ENCODE data around the gene TTC34. TPM values are rescaled to one million over a fixed set of nuclear protein-coding genes. Genes with fewer than 3 reads are reported as not detected.
A peak's percentile ranks its signal among the peaks of the same experiment; 100 is the strongest.

The TTC34 gene
- total RNA-seq, 3 donors from 2014 or later = 0.16 to 0.88 (median 0.66) TPM

GRCh38 chr1:2587860-2588571 is 213.5 kb downstream of the TTC34 start:
- Histone ChIP-seq H3K9me3 (no peaks in the 10 kb centered on the region), H3K27ac (no peak overlapping the region), H3K36me3 (no peaks in the 10 kb centered on the region), H3K27me3 (no peaks in the 10 kb centered on the region), H3K4me1 (peaks cover 0 to 22% of the 10 kb centered on the region in 2 donors), H3K4me3 (peak overlapping the region; percentile 62 to 82 (median 76))
- TF ChIP-seq CTCF (IDR thresholded peaks at IDR 0.05) (no peak), POLR2AphosphoS5 (IDR thresholded peaks at IDR 0.05) (no peak), POLR2A (IDR thresholded peaks at IDR 0.05) (no peak)
- intact Hi-C loops (cut with DNase I; ENCODE audit: low total_unique reads) = no loop called here
- no peak for DNase-seq (ENCODE audit: low spot score in 2 of 2)

DNA sequence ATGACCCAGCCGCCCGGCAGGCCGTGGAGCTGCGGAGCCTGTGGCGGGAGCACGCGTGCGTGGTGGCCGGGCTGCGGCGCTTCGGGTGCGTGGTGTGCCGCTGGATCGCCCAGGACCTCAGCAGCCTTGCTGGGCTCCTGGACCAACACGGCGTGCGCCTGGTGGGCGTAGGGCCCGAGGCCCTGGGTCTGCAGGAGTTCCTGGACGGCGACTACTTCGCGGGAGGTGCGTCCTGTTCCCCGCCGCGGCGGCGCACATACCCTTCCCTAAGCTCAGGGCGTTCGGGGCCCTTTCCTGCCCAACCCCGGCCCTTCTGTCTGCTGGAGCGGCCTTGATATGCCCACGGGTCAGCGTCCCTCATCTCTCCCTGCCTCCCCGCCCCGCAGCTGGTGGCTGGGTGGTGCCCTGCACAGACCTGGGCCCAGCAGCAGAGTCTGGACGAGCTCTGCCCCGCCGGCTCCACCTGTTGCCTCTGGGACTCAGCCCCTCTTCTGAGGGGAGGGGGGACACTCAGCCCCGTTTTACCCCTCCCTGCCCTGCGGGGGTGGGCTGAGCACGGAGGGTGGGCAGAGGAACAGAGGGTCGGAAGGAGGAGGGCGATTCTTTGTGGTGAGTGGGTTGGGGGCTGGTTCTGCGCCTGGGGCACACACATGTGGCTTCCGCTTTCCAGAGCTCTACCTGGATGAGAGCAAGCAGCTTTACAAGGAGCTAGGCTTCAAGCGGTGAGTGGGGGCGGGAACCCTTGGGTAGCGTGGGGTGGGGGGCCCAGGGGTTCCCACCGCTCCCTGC is 214.2 kb downstream of the TTC34 start:
- peak overlapping the region; percentile 62 to 82 (median 76) for H3K4me3 ChIP-seq
- no peak for DNase-seq (ENCODE audit: low spot score in 2 of 2)
- no peaks in the 10 kb centered on the region for H3K9me3 ChIP-seq
- H3K27me3 ChIP-seq = no peaks in the 10 kb centered on the region
- peak overlapping the region; percentile 98 for H3K27ac ChIP-seq
- TF ChIP-seq POLR2AphosphoS5 (IDR thresholded peaks at IDR 0.05) = no peak
- TF ChIP-seq POLR2A (IDR thresholded peaks at IDR 0.05) = no peak
- TF ChIP-seq CTCF (IDR thresholded peaks at IDR 0.05) = no peak
- H3K4me1 ChIP-seq = peaks cover 0 to 22% of the 10 kb centered on the region in 2 donors
- H3K36me3 ChIP-seq = no peaks in the 10 kb centered on the region
- intact Hi-C loops (cut with DNase I; ENCODE audit: low total_unique reads) = no loop called here

- peak; percentile 99 for DNase-seq (ENCODE audit: low spot score in 2 of 2)
- H3K4me1 ChIP-seq = peaks cover 0 to 22% of the 10 kb centered on the region in 2 donors
- TF ChIP-seq POLR2A (IDR thresholded peaks at IDR 0.05) = no peak
- peak; percentile 32 to 88 (median 80) for TF ChIP-seq POLR2AphosphoS5 (IDR thresholded peaks at IDR 0.05)
- H3K4me3 ChIP-seq = peak within 1 kb of the TSS; percentile 62 to 82 (median 76)
- H3K27ac ChIP-seq = peak within 1 kb of the TSS; percentile 98
- no peaks in the 10 kb centered on the region for H3K9me3 ChIP-seq
- H3K27me3 ChIP-seq = no peaks in the 10 kb centered on the region
- no peaks in the 10 kb centered on the region for H3K36me3 ChIP-seq
- intact Hi-C loops (cut with DNase I; ENCODE audit: low total_unique reads) = no loop called here
Observed at GRCh38 chr1:2586154-2587070, 215.1 kb downstream of the TTC34 start, which contains the start of gene PRXL2B. Gene PRXL2B (plus strand): TSS chr1:2586777. CDS start chr1:2586886, 109 bp downstream.

Other genes with a start within 250 kb of the TTC34 start
- gene TNFRSF14, start 245.3 kb downstream of the TTC34 start, total RNA-seq = 10 to 100 TPM; 55.8 to 75.8 (median 67.8) TPM
- gene PRXL2B, start 214.9 kb downstream of the TTC34 start, total RNA-seq = 10 to 100 TPM in 2 of 3 donors, 1 to 10 TPM in 1; 4.8 to 15.8 (median 14.4) TPM
- gene MMEL1, start 168.7 kb downstream of the TTC34 start, total RNA-seq = 10 to 100 TPM in 1 of 3 donors, 1 to 10 TPM in 1, not detected in 1; 9.2 to 12.7 TPM
- not detected for gene ACTRT2, start 219.8 kb upstream of the TTC34 start, total RNA-seq